ENCODE results near the gene NEUROD2.
A peak's percentile ranks its signal among the peaks of the same experiment; 100 is the strongest.

Gene NEUROD2

GRCh38 chr17:39627712-39628516, 20.2 kb upstream of the NEUROD2 start:
- ATAC-seq (no peak), DNase-seq (ENCODE audit: low spot score in 2 of 2) (no peak)
- peaks cover 10% of the 10 kb centered on the region for H3K36me3 Mint-ChIP-seq
- H3K4me3 Mint-ChIP-seq, result no peak overlapping the region
- no peaks in the 10 kb centered on the region for H3K9me3 Mint-ChIP-seq
- no peak overlapping the region for H3K27ac Mint-ChIP-seq
- H3K4me1 Mint-ChIP-seq, result peaks cover 17% of the 10 kb centered on the region

GRCh38 chr17:39627047-39627711, 19.5 kb upstream of the NEUROD2 start:
- Mint-ChIP-seq H3K4me1 (peaks cover 24% of the 10 kb centered on the region), H3K27ac (no peak overlapping the region), H3K36me3 (peaks cover 10% of the 10 kb centered on the region), H3K9me3 (no peaks in the 10 kb centered on the region), H3K4me3 (peak overlapping the region; percentile 40)
- DNase-seq (ENCODE audit: low spot score in 2 of 2), result no peak
- ATAC-seq, result no peak

- Mint-ChIP-seq H3K27ac (no peak within 1 kb of the TSS), H3K9me3 (no peaks in the 10 kb centered on the region), H3K4me3 (peak within 1 kb of the TSS; percentile 40), H3K36me3 (peaks cover 10% of the 10 kb centered on the region), H3K4me1 (peaks cover 32% of the 10 kb centered on the region)
- no peak for ATAC-seq
- no peak for DNase-seq (ENCODE audit: low spot score in 2 of 2)
Observed at GRCh38 chr17:39626171-39627046, 18.7 kb upstream of the NEUROD2 start, which contains the start of gene PPP1R1B. Gene PPP1R1B, plus strand, starts transcription at chr17:39626952. Its CDS starts 441 bp downstream, at chr17:39627393.

- no peak for ATAC-seq
- H3K9me3 Mint-ChIP-seq, result no peaks in the 10 kb centered on the region
- H3K4me1 Mint-ChIP-seq, result peaks cover 35% of the 10 kb centered on the region
- peak overlapping the region; percentile 27 for H3K27ac Mint-ChIP-seq
- no peak for DNase-seq (ENCODE audit: low spot score in 2 of 2)
- no peak overlapping the region for H3K4me3 Mint-ChIP-seq
- H3K36me3 Mint-ChIP-seq, result peaks cover 10% of the 10 kb centered on the region
Observed at GRCh38 chr17:39625198-39625785, 17.6 kb upstream of the NEUROD2 start.

GRCh38 chr17:39624313-39624712, 16.6 kb upstream of the NEUROD2 start:
- Mint-ChIP-seq H3K36me3 (peaks cover 10% of the 10 kb centered on the region), H3K9me3 (no peaks in the 10 kb centered on the region), H3K27ac (no peak overlapping the region), H3K4me3 (no peak overlapping the region), H3K4me1 (peaks cover 35% of the 10 kb centered on the region)
- ATAC-seq, result no peak
- DNase-seq (ENCODE audit: low spot score in 2 of 2), result no peak

- peak; percentile 44 for ATAC-seq
- peaks cover 37% of the 10 kb centered on the region for H3K4me1 Mint-ChIP-seq
- H3K9me3 Mint-ChIP-seq, result no peaks in the 10 kb centered on the region
- peak overlapping the region; percentile 83 for H3K4me3 Mint-ChIP-seq
- H3K27ac Mint-ChIP-seq, result peak overlapping the region; percentile 82
- peak; percentile 93 to 98 for DNase-seq (ENCODE audit: low spot score in 2 of 2)
- H3K36me3 Mint-ChIP-seq, result peaks cover 10% of the 10 kb centered on the region
Observed at GRCh38 chr17:39623356-39623950, 15.7 kb upstream of the NEUROD2 start.

GRCh38 chr17:39622380-39623006, 14.8 kb upstream of the NEUROD2 start:
- H3K4me1 Mint-ChIP-seq, result peaks cover 41% of the 10 kb centered on the region

GRCh38 chr17:39621523-39622379, 14.0 kb upstream of the NEUROD2 start:
- Mint-ChIP-seq H3K4me1 (peaks cover 41% of the 10 kb centered on the region), H3K9me3 (no peaks in the 10 kb centered on the region), H3K4me3 (peak overlapping the region; percentile 83), H3K36me3 (peaks cover 10% of the 10 kb centered on the region), H3K27ac (peak overlapping the region; percentile 99)
- peak; percentile 64 for ATAC-seq
- peak; percentile 96 to 99 for DNase-seq (ENCODE audit: low spot score in 2 of 2)

More at GRCh38 chr17:39622380-39623006, 14.8 kb upstream of the NEUROD2 start:
- peaks cover 10% of the 10 kb centered on the region for H3K36me3 Mint-ChIP-seq
- no peaks in the 10 kb centered on the region for H3K9me3 Mint-ChIP-seq
- DNase-seq (ENCODE audit: low spot score in 2 of 2), result peak; percentile 41 to 86
- peak overlapping the region; percentile 99 for H3K27ac Mint-ChIP-seq
- H3K4me3 Mint-ChIP-seq, result peak overlapping the region; percentile 83
- peak; percentile 98 for ATAC-seq

GRCh38 chr17:39619786-39620101, 12.0 kb upstream of the NEUROD2 start:
- peaks cover 3% of the 10 kb centered on the region for H3K36me3 Mint-ChIP-seq
- H3K4me3 Mint-ChIP-seq, result no peak overlapping the region
- DNase-seq (ENCODE audit: low spot score in 2 of 2), result no peak
- no peak for ATAC-seq
- H3K4me1 Mint-ChIP-seq, result peaks cover 32% of the 10 kb centered on the region
- no peaks in the 10 kb centered on the region for H3K9me3 Mint-ChIP-seq
- H3K27ac Mint-ChIP-seq, result no peak overlapping the region

GRCh38 chr17:39618956-39619785, 11.5 kb upstream of the NEUROD2 start:
- no peak for ATAC-seq
- no peaks in the 10 kb centered on the region for H3K36me3 Mint-ChIP-seq
- H3K4me1 Mint-ChIP-seq, result peaks cover 32% of the 10 kb centered on the region
- no peak overlapping the region for H3K27ac Mint-ChIP-seq
- H3K9me3 Mint-ChIP-seq, result no peaks in the 10 kb centered on the region
- no peak for DNase-seq (ENCODE audit: low spot score in 2 of 2)
- H3K4me3 Mint-ChIP-seq, result no peak overlapping the region

- Mint-ChIP-seq H3K9me3 (no peaks in the 10 kb centered on the region), H3K4me1 (peaks cover 29% of the 10 kb centered on the region), H3K36me3 (no peaks in the 10 kb centered on the region), H3K27ac (no peak overlapping the region), H3K4me3 (peak overlapping the region; percentile 73)
- no peak for ATAC-seq
- no peak for DNase-seq (ENCODE audit: low spot score in 2 of 2)
Observed at GRCh38 chr17:39618246-39618913, 10.7 kb upstream of the NEUROD2 start.

- DNase-seq (ENCODE audit: low spot score in 2 of 2) (peak in 1 of 2 donors; percentile 34), ATAC-seq (no peak)
- H3K4me1 Mint-ChIP-seq, result peaks cover 22% of the 10 kb centered on the region
- H3K4me3 Mint-ChIP-seq, result peak overlapping the region; percentile 73
- H3K9me3 Mint-ChIP-seq, result no peaks in the 10 kb centered on the region
- no peaks in the 10 kb centered on the region for H3K36me3 Mint-ChIP-seq
- no peak overlapping the region for H3K27ac Mint-ChIP-seq
Observed at GRCh38 chr17:39617446-39618245, 9.9 kb upstream of the NEUROD2 start.

All from stimulated activated effector memory CD8-positive, alpha-beta T cell treated with anti-CD3 and anti-CD28 coated beads, Interleukin-12 subunit alpha, Interleukin-12 subunit beta, amount 100 ng/mL, for 72 hours (primary cell).